HT1080 (cell line): ENCODE measurements around the gene RBM23. TPM values are rescaled to one million over a fixed set of nuclear protein-coding genes. Genes with fewer than 3 reads are reported as not detected.

ENCODE experiments used
- DNase-seq: peaks from one replicate; pipeline ENCODE4 v3.0.0-alpha.2; 2015; ENCODE audit warnings: low read depth
- small RNA-seq: library from RNA; depleted of rRNA; stranded (forward); fragments of <200 nt; gene quantifications from one replicate; pipeline ENCODE3, GENCODE V24; 2014
- total RNA-seq: library from RNA; depleted of rRNA; stranded (reverse); fragments of >200 nt; shearing (Covaris generic); gene quantifications from 2 replicates; pipeline ENCODE4 v1.2.3, GENCODE V29; 2014; rRNA removed

RBM23 gene
- total RNA-seq, 1 experiment from 2014 or later = 38.1 TPM

DNA sequence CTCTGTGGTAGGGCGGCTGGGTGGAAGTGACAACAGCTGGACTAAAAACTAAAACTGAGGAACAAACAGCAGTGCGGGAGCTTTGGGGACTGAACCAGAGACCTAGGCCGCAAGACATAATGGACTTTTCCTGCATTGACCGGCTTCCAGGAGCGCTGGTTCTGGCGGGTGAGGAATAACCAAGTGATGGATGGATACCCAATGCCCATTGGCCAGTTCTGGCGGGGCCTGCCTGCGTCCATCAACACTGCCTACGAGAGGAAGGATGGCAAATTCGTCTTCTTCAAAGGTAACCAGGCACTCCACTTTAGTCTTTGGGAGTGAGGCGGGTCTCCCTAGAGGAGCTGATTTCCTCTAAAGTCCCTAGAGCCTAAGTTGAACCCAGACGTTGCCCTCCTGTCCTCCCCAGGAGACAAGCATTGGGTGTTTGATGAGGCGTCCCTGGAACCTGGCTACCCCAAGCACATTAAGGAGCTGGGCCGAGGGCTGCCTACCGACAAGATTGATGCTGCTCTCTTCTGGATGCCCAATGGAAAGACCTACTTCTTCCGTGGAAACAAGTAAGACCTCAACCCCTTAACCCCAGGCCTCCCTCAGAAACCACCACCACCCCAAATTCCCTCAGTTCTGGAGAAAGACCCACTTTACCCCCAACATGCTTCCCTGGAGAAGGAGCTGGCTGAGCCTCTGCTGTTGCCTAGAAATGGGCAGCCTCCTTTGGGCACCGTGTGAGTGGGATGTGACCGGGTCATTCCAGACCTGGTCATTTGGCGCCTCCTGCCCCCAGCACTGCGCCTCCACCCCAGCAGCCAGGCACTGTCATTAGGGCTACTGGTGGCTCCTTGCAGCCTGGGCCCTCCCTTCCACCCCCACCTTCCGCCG, 74.5 kb downstream of the RBM23 start:
- DNase-seq = no peak

Small RNAs within 50 kb of the gene (small RNA-seq; reads per million reads assigned to genes)
- not detected for gene RF00019

Other genes with a start within 250 kb of the RBM23 start
- 150 and 207 TPM in 2 replicates for gene OXA1L, start 152.5 kb downstream of the RBM23 start, total RNA-seq
- gene SLC7A7, start 103.7 kb downstream of the RBM23 start, total RNA-seq = 1.1 and 2.0 TPM in 2 replicates
- gene MRPL52, start 89.3 kb downstream of the RBM23 start, total RNA-seq = 106 and 146 TPM in 2 replicates
- 480 and 530 TPM in 2 replicates for gene MMP14, start 82.6 kb downstream of the RBM23 start, total RNA-seq
- 65.5 and 86.0 TPM in 2 replicates for gene LRP10, start 47.4 kb downstream of the RBM23 start, total RNA-seq
- not detected in 2 replicates for gene REM2, start 35.9 kb downstream of the RBM23 start, total RNA-seq
- 127 TPM in 2 replicates for gene PRMT5, start 10.2 kb upstream of the RBM23 start, total RNA-seq
- 55.6 and 70.9 TPM in 2 replicates for gene HAUS4, start 37.9 kb upstream of the RBM23 start, total RNA-seq
- gene AJUBA, start 63.4 kb upstream of the RBM23 start, total RNA-seq = 89.2 and 89.8 TPM in 2 replicates
- gene C14orf93, start 91.0 kb upstream of the RBM23 start, total RNA-seq = 4.6 and 7.4 TPM in 2 replicates
- 335 and 366 TPM in 2 replicates for gene PSMB5, start 115.8 kb upstream of the RBM23 start, total RNA-seq
- gene PSMB11, start 123.1 kb upstream of the RBM23 start, total RNA-seq = 0.10 TPM in 1 of 2 replicates, not detected in the other
- gene CDH24, start 138.4 kb upstream of the RBM23 start, total RNA-seq = 15.3 and 18.2 TPM in 2 replicates
- 78.0 and 89.7 TPM in 2 replicates for gene ACIN1, start 176.0 kb upstream of the RBM23 start, total RNA-seq
- 82.8 and 89.1 TPM in 2 replicates for gene C14orf119, start 176.4 kb upstream of the RBM23 start, total RNA-seq
- gene CIROP, start 185.8 kb upstream of the RBM23 start, total RNA-seq = not detected in 2 replicates
- gene CEBPE, start 200.1 kb upstream of the RBM23 start, total RNA-seq = 0.13 TPM in 1 of 2 replicates, not detected in the other